Smooth muscle cell (in vitro differentiated cells): Measurements from ENCODE around the gene CABP5. TPM values are rescaled to one million over a fixed set of nuclear protein-coding genes. Genes with fewer than 3 reads are reported as not detected.
"Not testable (repeated sequence)": the region's sequence is repeated elsewhere in the genome, so short reads cannot be mapped to it uniquely, and the experiment has no call there.

ENCODE experiments used
- DNase-seq: peaks from one replicate; lab custom pipeline; 2025; ENCODE audit not compliant: unreplicated experiment; lab: John Stamatoyannopoulos, UW
- H2AFZ ChIP-seq: fragments of 200-600 bp; sonication (generic); 2 replicates; pipeline ENCODE4 v1.6.0; 2016; ENCODE audit warnings: antibody characterized with exemption, low read depth, mild to moderate bottlenecking
- H3F3A ChIP-seq: fragments of 200-600 bp; sonication (generic); 2 replicates; pipeline ENCODE4 v1.6.0; 2017; ENCODE audit warnings: antibody characterized with exemption, low read depth
- H3K27ac ChIP-seq: fragments of 200-600 bp; sonication (generic); 2 replicates; pipeline ENCODE4 v1.5.1; 2016; ENCODE audit warnings: low read depth, mild to moderate bottlenecking
- H3K27me3 ChIP-seq: fragments of 200-600 bp; sonication (generic); 2 replicates; pipeline ENCODE4 v1.6.1; 2016; ENCODE audit warnings: low read depth, mild to moderate bottlenecking
- H3K36me3 ChIP-seq: fragments of 200-600 bp; sonication (generic); 2 replicates; pipeline ENCODE4 v1.5.1; 2016; ENCODE audit warnings: low read depth
- H3K4me1 ChIP-seq: fragments of 200-600 bp; sonication (generic); 2 replicates; pipeline ENCODE4 v1.5.1; 2016; ENCODE audit warnings: low read depth
- H3K4me2 ChIP-seq: fragments of 200-600 bp; sonication (generic); 2 replicates; pipeline ENCODE4 v1.6.0; 2016; ENCODE audit warnings: mild to moderate bottlenecking
- H3K4me3 ChIP-seq: fragments of 200-600 bp; sonication (generic); 2 replicates; pipeline ENCODE4 v1.5.1; 2016; ENCODE audit warnings: mild to moderate bottlenecking
- H3K79me2 ChIP-seq: fragments of 200-600 bp; sonication (generic); 2 replicates; pipeline ENCODE4 v1.6.0; 2016; ENCODE audit warnings: low read depth, mild to moderate bottlenecking
- H3K9ac ChIP-seq: fragments of 200-600 bp; sonication (generic); 2 replicates; pipeline ENCODE4 v1.6.0; 2016; ENCODE audit warnings: low read depth
- H3K9me3 ChIP-seq: fragments of 200-600 bp; sonication (generic); replicated peaks from 2 replicates; pipeline ENCODE4 v1.5.1; 2016; ENCODE audit warnings: low read depth
- H4K20me1 ChIP-seq: fragments of 200-600 bp; sonication (generic); 2 replicates; pipeline ENCODE4 v1.6.0; 2016; ENCODE audit warnings: low read depth
- CTCF ChIP-seq: fragments of 200-600 bp; sonication (generic); IDR thresholded peaks from 2 replicates; pipeline ENCODE4 v1.5.1; 2017; ENCODE audit warnings: borderline replicate concordance, mild to moderate bottlenecking, antibody characterized with exemption; ENCODE audit not compliant: insufficient read depth, poor library complexity, severe bottlenecking
- WGBS: methylation state at CpG from one replicate; pipeline ENCODE4 v1.1.7; 2016; ENCODE audit warnings: low lambda C conversion rate; 5-methylcytosine and 5-hydroxymethylcytosine counted together
- polyA plus RNA-seq: library from polyadenylated mRNA; unstranded; fragments of >200 nt; fragmentation: Nextera tagmentation; extraction: Ambion mirVana; gene quantifications from 2 replicates; pipeline ENCODE4 v1.2.1, GENCODE V29; 2016
- total RNA-seq: library from RNA; depleted of rRNA; stranded (reverse); fragments of >200 nt; gene quantifications from 2 replicates; pipeline ENCODE4 v1.2.3, GENCODE V29; 2014

Gene CABP5
- total and polyA plus RNA-seq, 2 experiments from 2014 or later = not detected

GRCh38 chr19:48085904-48086864 lies 42.3 kb upstream of the CABP5 start:
- Histone ChIP-seq H3K4me2 (no peak overlapping the region), H3K9me3 (no peaks in the 10 kb centered on the region), H4K20me1 (no peaks in the 10 kb centered on the region), H3K36me3 (no peaks in the 10 kb centered on the region), H2AFZ (no peak overlapping the region), H3F3A (no peaks in the 10 kb centered on the region), H3K9ac (no peak overlapping the region), H3K4me1 (no peaks in the 10 kb centered on the region), H3K4me3 (no peak overlapping the region), H3K27me3 (no peaks in the 10 kb centered on the region), H3K27ac (no peak overlapping the region), H3K79me2 (no peaks in the 10 kb centered on the region)
- 89% methylated on average over 7 of the region's 7 CpGs for WGBS
- DNase-seq = no peak
- no peak for TF ChIP-seq CTCF

- Histone ChIP-seq H3K4me3 (no peak overlapping the region), H2AFZ (no peak overlapping the region), H3K79me2 (no peaks in the 10 kb centered on the region), H3F3A (no peaks in the 10 kb centered on the region), H3K4me1 (no peaks in the 10 kb centered on the region), H4K20me1 (no peaks in the 10 kb centered on the region), H3K27ac (no peak overlapping the region), H3K36me3 (no peaks in the 10 kb centered on the region), H3K9ac (no peak overlapping the region), H3K27me3 (no peaks in the 10 kb centered on the region), H3K4me2 (no peak overlapping the region), H3K9me3 (no peaks in the 10 kb centered on the region)
- 86% methylated on average over 3 of the region's 3 CpGs for WGBS
- TF ChIP-seq CTCF = no peak
- no peak for DNase-seq
Observed at GRCh38 chr19:48085076-48085475, 41.2 kb upstream of the CABP5 start.

- Histone ChIP-seq H2AFZ (no peak overlapping the region), H3K36me3 (no peaks in the 10 kb centered on the region), H3K27ac (no peak overlapping the region), H3K4me2 (no peak overlapping the region), H4K20me1 (no peaks in the 10 kb centered on the region), H3K79me2 (no peaks in the 10 kb centered on the region), H3K9ac (no peak overlapping the region), H3K27me3 (no peaks in the 10 kb centered on the region), H3K9me3 (no peaks in the 10 kb centered on the region), H3K4me3 (no peak overlapping the region), H3K4me1 (no peaks in the 10 kb centered on the region), H3F3A (no peaks in the 10 kb centered on the region)
- no peak for TF ChIP-seq CTCF
- DNase-seq = no peak
- 94% methylated on average over 5 of the region's 5 CpGs for WGBS
Observed at GRCh38 chr19:48081106-48081505, 37.2 kb upstream of the CABP5 start.

GRCh38 chr19:48070177-48070769 lies 26.4 kb upstream of the CABP5 start:
- not testable (repeated sequence) for H3K9ac ChIP-seq, DNase-seq

More at GRCh38 chr19:48070177-48070769, 26.4 kb upstream of the CABP5 start:
- not testable (repeated sequence) for H3K27ac ChIP-seq, H3K27me3 ChIP-seq, H4K20me1 ChIP-seq, H3K9me3 ChIP-seq, H2AFZ ChIP-seq, H3K36me3 ChIP-seq, H3K4me1 ChIP-seq, H3K79me2 ChIP-seq, H3K4me2 ChIP-seq, H3K4me3 ChIP-seq, H3F3A ChIP-seq
- 93% methylated on average over 3 of the region's 3 CpGs for WGBS
